ENCODE results near the gene EBF3.
"Not testable (repeated sequence)": the region's sequence is repeated elsewhere in the genome, so short reads cannot be mapped to it uniquely, and the experiment has no call there.

Gene EBF3

DNA sequence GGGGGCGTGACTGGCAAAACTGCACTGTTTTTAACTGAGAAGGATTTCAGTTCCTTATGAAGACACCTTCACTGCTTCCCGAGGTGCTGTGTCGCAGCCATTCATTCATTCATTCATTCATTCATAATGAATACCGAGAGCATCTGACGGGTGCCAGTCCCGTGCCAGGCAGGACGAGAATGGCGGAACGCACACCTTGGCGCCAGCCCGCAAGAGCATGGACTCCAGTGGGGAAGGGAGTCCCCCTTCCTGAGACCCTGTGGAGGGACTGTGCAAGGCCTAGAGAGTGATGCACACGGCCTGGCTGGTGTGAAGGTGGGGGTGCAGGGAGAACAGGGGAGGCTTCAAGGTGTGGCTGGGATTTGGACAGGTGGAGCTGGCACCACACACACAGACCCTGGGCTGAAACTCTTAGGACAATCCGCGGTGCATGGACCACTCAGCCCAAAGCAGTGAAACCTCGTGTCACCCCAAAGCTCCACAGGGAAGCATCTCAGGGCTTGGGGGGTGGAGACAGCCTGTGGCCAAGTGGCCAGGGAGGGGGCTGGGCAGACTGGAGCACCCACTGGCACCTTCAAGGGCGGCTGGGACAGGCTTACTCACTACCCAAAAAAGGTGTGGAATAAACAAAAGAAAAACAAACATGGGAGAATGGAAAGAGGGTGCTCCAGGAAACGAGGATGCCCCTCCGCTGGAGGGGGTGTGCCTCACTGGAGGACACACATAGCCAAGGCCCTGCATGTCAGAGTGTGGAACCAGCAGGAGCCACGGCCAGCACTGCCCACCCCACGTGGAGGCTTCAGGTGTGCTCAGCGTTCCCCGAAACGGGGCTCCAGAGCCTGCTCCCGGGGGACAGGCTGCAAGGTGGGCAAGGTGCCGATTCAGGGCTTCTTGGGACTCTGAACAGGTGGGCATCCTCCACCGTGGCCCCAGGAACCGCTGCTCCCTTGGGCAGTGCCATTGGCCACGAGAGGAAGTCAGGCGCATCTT lies 37.7 kb downstream of the EBF3 start:
- DNase-seq, result no peak

- DNase-seq, result no peak
Observed at GRCh38 chr10:129924375-129925085, 39.5 kb downstream of the EBF3 start.

DNA sequence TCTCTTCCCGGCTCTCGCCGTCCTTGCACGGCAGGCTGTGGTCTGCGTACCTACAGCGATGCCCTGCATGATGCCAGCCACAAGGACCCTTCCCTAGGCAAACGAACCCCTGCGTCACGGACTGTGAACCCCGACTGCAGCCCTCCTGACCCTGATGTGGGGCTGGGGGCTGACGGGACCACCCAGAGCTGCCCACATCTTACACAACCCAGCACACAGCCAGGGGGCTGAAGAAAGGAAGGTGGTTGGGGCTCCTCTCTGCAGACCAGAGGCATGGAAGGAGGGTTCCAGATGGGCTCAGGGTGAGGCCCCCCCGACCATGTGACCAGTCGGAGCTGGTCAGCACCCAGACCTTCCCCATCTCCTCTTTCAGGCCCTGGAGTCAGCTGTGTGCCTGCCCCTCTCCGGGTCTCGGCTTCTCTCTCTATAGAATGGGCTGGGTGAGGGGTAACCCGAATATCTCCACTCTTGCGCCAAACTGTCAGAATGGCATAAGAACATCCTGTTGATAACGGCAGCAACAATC lies 41.4 kb downstream of the EBF3 start:
- DNase-seq, result no peak

- DNase-seq, result no peak
Observed at GRCh38 chr10:129921801-129922597, 42.1 kb downstream of the EBF3 start.

DNA sequence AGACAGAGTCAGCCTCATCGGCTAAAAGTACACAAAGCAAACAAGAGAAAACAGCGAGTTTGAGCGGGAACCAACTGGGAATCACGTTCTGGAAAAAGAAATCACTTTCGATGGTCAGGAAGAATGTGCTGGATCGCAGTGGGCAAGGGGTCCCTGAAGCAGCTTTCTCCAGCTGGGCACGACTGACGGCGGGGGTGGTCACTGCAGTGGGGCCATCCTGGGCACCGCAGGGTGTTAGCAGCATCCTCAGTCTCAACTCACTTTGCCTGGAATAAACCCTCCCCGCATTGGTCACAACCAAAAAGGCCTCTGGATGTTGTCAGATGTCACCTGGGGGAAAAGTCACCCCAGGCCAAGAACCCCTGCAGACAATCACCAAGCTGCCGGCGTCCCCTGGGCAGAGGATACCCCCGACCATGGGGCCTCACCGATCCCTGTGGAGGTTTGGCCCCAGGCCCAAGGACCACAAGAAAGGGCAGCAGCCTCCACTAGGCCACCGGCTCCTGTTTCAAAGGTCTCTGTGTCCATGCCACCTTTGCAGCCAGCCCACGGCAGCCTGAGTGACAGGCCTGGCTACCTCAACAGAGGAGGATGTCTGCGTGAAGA lies 42.9 kb downstream of the EBF3 start:
- no peak for DNase-seq

DNA sequence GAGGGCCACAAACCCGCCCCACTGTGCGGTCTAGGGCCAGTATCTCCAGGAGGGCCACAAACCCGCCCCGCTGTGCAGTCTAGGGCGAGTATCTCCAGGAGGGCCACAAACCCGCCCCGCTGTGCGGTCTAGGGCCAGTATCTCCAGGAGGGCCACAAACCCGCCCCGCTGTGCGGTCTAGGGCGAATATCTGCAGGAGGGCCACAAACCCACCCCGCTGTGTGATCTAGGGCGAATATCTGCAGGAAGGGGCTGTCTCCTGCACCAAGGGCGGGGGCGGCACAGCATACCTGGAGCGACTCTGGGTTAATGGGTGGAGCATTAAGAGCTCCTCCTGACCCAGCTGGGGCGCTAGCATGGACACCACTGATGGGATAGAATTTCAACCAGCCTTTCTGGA lies 43.9 kb downstream of the EBF3 start:
- DNase-seq, result not testable (repeated sequence)

DNA sequence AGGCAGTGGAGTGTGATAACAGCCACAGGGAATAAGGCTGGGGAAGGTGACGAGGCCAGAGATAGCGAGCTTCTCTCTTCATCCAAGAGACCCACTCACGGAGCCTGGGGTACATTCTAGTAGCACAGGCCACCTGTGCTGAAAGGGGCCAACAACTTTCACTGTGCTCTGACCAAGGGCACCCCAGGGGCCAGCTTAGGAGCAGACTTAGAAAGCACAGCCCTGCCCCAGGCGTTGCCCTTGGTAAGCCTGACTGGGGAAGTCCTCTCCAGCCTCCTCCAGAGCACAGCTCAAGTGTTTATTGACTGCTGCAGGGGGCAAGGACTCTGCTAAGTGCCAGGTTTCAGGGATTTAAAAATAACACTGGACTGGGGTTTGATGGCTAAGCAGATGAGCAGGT lies 44.7 kb downstream of the EBF3 start:
- DNase-seq, result no peak

GRCh38 chr10:129918836-129919235 lies 45.2 kb downstream of the EBF3 start:
- no peak for DNase-seq

- no peak for DNase-seq
Observed at GRCh38 chr10:129918401-129918800, 45.7 kb downstream of the EBF3 start.

DNA sequence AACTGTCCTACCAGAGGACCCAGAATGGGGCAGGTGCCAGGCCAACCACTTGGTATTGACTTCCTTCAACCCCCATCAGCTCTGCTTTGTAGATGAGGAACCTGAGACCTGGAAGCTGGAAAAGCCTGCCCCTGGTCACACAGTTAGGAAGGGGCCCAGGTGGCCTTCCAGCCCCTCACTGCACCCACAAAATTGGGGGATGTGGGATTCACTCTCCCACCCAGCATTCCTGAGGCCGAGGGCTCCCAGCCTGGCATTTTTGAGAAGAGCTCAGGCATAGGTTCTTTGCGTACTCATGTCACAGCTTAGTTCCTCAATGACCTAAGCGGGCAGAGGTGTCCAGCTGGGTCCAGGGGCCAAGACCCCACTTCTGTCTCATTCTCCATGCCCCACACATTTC lies 46.1 kb downstream of the EBF3 start:
- no peak for DNase-seq

DNA sequence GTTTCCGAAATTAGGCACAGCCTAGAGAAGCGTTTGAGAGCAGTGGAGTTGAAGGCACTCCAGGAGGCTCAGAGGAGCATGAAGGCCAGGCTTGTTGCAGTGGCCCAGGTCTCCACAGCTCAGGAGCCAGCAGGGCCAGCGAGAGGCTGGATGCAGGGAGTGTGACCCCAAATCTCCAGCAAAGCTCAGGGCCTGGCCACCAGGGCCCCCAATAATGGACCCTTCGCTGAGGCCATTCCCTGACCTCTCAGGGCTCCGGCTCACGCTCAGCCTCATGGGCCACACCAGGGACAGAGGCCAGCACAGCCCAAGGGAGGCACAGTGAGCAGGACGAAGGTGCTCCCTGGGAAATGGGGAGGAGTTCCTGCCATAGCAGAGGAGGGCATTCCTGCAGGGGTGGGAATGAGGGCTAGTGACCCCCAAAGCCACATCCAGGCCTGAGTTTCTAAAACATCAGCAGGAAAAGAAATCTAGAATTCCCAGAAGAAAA lies 47.5 kb downstream of the EBF3 start:
- DNase-seq, result no peak

- DNase-seq, result no peak
Observed at GRCh38 chr10:129915526-129916378, 48.3 kb downstream of the EBF3 start.

DNA sequence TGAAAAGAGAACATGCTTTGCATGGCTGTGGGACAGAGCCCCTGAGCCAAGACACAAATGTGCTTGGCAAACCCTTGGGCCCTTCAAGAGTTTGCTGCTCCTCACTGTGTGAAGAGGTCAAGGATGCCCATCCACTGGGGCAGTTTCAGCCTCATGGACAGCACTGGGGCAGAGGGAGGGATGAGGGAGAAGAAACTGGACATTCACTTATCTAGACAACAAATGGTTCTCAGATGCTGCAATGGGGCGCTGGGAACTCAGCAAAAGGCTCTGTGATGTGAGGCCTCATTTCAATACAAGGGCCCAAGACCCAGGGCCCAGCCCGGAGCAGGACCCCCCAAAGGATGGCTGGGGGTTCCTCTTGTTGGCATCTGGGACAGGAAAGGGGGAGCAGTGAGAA lies 49.1 kb downstream of the EBF3 start:
- DNase-seq, result no peak

DNA sequence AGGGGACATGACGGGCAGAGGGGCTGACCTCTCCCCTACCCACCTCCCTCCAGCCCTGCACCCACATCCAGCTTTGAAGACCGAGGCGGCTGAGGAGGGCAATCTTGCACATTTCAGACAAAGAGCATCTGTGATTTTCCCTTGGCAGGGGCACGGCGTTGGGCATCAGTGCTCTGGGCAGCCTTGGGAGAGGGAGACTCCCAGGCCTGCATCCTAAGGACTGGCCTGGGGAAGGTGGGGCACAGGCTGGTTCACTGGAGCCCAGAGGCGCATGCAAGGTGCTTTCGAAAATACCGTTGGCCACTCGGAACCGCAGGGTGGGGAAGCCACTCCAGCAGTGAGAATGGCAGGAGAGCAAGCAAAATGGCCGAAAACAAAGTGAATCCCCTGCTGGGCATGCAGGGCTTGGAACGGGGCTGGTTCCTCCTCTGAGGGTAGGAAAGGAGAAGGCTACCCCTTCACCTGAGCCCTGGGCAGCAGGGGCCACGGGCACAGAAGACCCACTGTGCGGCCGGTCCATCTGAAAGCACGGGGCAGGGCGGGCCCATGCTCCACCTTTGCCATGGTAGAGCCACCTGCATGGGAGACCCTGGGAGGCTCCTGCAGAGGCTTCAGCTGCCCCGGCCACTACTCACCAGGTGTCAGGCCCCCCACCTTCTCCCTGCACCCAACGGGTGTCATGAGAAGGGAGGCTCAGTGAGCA lies 49.8 kb downstream of the EBF3 start:
- DNase-seq, result no peak

DNA sequence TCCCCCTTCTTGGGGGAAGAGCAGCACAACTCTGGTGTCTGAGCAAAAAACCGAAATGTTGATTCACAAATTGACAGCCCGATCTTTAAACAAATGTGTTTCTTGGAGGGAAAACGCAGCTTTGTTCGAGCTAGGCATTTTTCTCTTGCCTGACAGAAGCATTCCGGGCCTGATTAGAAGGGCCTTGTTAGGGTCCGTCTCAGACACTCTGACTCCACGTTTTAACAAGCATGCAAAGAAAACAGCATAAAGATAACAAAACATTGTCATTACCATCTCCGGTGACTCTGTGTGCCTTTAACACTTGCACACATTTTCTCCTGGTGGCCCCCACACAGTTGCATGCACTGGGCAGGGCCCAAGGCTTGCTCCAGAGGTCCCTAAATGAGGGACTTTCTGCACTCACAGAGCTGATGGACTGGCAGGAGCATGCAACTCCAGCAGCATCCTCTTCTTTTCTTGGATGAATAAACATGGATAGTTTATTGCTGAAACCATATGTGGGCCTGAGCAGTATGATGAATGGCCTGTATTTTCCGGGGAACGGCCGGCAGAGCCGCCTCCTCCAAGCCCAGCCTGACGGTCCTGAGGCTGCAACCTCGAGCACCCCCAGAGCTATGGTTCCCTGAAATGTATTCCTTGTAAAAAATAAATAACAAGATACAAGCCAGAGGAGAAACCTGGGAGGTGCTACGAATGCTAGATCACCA lies 50.9 kb downstream of the EBF3 start:
- no peak for DNase-seq

DNA sequence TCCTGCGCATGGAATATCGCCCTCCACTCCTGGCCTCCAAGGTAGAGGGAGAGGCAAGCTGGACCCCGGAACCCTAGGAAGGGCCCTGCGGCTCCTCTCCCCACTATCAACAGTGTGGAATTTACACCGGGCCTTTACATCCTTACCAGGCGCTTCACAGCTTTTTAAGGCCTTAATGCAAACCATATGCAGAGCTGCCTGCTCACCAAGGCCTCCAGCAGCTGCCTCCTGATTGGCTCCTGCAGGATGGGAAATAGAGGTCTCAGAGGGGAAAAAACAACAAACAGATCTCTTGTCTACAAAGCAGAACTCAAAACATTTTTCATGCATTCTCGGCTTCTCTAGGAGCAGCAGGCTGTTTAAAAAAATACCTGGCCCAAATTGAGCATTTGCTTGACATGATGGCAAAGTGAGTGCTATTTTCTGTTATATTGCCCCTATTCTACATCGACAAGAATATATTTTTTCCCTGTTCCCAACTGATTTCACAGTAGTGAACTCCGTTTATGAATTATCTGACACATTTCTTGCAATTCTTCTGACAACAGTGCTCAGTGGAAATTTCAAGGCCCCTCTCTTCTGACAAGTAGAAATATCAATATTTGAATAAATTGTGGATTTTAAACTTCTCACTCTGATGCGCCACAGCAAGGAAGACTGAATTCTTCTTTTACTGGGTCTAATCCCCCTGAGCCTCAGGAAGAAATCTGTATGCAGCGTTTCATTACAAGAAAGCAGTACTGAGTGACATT lies 51.7 kb downstream of the EBF3 start:
- DNase-seq, result no peak

- no peak for DNase-seq
Observed at GRCh38 chr10:129911451-129912165, 52.5 kb downstream of the EBF3 start.

GRCh38 chr10:129910861-129911260 lies 53.2 kb downstream of the EBF3 start:
- DNase-seq, result no peak
